NCI-H226 (cell line): ENCODE measurements around the gene BCL2L2.

Source experiments
- DNase-seq: peaks from one replicate; pipeline ENCODE4 v3.0.0-alpha.2; 2015

Gene BCL2L2

GRCh38 chr14:23299986-23300686 lies 6.5 kb upstream of the BCL2L2 start:
- DNase-seq: no peak

GRCh38 chr14:23300687-23301223 lies 5.9 kb upstream of the BCL2L2 start:
- DNase-seq: no peak

- peak; percentile 97 for DNase-seq
Measured at GRCh38 chr14:23301288-23301968, 5.2 kb upstream of the BCL2L2 start.

GRCh38 chr14:23301969-23302289 lies 4.7 kb upstream of the BCL2L2 start:
- DNase-seq: no peak

GRCh38 chr14:23302290-23303225 lies 4.1 kb upstream of the BCL2L2 start, which contains the start of gene PPP1R3E:
PPP1R3E (minus strand) TSS chr14:23302859; CDS start chr14:23302576, 283 bp downstream.
- peak; percentile 48 for DNase-seq

GRCh38 chr14:23307146-23307530 lies 505 bp downstream of the BCL2L2 start:
- no peak for DNase-seq

- peak; percentile 58 for DNase-seq
Measured at GRCh38 chr14:23307687-23308644, 1.3 kb downstream of the BCL2L2 start.

- no peak for DNase-seq
Measured at GRCh38 chr14:23308721-23309445, 2.2 kb downstream of the BCL2L2 start.

- DNase-seq: no peak
Measured at GRCh38 chr14:23310546-23310945, 3.9 kb downstream of the BCL2L2 start.

- DNase-seq: no peak
Measured at GRCh38 chr14:23316300-23316699, 9.7 kb downstream of the BCL2L2 start.

GRCh38 chr14:23319746-23320583 lies 13.3 kb downstream of the BCL2L2 start:
- no peak for DNase-seq

- peak; percentile 99 for DNase-seq
Measured at GRCh38 chr14:23320584-23321571, 14.2 kb downstream of the BCL2L2 start, which contains the start of gene PABPN1. PABPN1 (plus strand) TSS chr14:23321457; CDS start chr14:23321470, 13 bp downstream.

- DNase-seq: peak; percentile 51
Measured at GRCh38 chr14:23321572-23322547, 15.2 kb downstream of the BCL2L2 start.

- no peak for DNase-seq
Measured at GRCh38 chr14:23322568-23323517, 16.2 kb downstream of the BCL2L2 start.

- no peak for DNase-seq
Measured at GRCh38 chr14:23323838-23324454, 17.3 kb downstream of the BCL2L2 start.

- DNase-seq: no peak
Measured at GRCh38 chr14:23324455-23324846, 17.8 kb downstream of the BCL2L2 start.
